Forelimb muscle (tissue), 1 donor: ENCODE data around the gene ZNF75A. TPM values are rescaled to one million over a fixed set of nuclear protein-coding genes. Genes with fewer than 3 reads are reported as not detected.
"Not testable (repeated sequence)": the region's sequence is repeated elsewhere in the genome, so short reads cannot be mapped to it uniquely, and the experiment has no call there.

ENCODE experiments used
- DNase-seq: peaks from one replicate; pipeline ENCODE4 v3.0.0-alpha.2; 2013; ENCODE audit warnings: low read depth
- polyA plus RNA-seq: library from polyadenylated mRNA; unstranded; fragments of 120-200 nt; gene quantifications from one replicate; pipeline ENCODE4 v1.2.1, GENCODE V29; 2013; ENCODE audit not compliant: insufficient read length

The ZNF75A gene
- 28.8 TPM for polyA plus RNA-seq

- DNase-seq, result peak; percentile 64
These were observed at the start of gene ZNF75A, which contains the start of gene TIGD7 for GRCh38 chr16:3305109-3306068. TSS of gene ZNF75A (plus strand) at chr16:3305497. CDS start at chr16:3308429, 2,932 bp downstream. TSS of gene TIGD7 (minus strand) at chr16:3305430. CDS start at chr16:3300614, 4,816 bp downstream.

DNA sequence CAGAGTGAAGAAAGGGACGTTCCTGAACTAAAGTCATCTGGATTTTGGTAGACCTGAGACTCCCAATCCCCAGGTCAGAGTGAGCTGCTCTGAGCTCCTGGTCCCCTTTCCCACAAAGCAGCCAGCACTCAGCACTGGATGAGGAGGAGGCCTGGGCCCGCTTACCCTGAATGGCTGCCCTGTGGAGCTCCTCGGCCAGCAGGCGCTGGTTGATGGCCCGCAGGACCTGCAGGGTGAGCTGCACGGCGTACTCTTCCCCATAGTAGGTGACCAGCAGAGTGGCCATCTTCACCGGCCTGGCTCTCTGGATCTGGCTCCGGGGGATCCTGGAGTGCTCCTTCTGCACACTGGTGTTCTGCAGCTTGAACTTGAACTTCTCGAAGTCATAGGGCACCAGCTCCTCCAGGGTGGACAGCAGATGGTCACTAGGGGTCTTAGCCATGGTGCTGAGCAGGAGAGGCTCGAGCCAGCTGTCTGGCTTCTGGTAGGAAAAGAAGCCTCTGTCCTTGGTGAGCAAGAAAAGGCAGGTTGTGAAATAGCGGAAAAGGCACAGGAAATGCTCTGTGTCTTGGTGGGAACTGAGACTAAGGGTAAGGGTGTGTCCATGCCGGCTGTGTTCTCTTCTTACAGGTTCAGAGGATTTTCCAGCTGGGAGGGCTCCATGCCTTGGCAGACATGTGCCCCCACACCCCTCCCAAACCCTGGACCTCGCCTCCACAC is 49.0 kb upstream of the ZNF75A start, which contains the start of gene MEFV:
Gene MEFV, minus strand, starts transcription at position 488 of the 720 bp plus-strand sequence. Its CDS starts 46 bp downstream, at position 442.
- DNase-seq, result no peak

DNA sequence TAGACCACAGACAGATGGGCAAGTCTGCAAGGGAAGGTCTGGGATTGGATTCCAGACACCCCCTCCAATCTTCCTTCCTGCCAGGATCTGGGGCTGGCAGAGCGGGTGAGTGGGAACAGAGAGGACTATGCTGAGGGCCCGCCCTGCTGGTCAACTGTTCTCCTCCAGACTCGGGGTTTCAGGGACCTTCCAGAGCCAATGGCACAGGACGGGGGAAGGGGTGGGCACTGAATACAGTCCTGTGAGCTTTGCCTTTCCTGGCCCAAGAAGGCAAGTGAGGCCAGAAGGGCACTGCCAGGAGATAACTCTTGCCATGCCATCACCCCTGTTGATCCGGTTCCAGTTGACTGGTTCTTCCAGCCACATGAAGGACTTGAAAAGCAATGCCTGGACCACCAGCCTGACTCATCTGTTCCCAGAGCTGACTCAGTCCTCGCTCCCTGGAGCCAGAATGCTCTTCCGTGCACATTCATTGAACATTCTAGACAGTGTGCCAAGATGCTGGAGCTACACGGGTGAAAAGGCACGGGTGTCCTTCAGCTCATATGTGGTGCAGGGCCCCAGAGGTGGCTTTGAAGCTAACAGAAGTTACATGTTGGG is 48.3 kb upstream of the ZNF75A start:
- DNase-seq, result no peak

DNA sequence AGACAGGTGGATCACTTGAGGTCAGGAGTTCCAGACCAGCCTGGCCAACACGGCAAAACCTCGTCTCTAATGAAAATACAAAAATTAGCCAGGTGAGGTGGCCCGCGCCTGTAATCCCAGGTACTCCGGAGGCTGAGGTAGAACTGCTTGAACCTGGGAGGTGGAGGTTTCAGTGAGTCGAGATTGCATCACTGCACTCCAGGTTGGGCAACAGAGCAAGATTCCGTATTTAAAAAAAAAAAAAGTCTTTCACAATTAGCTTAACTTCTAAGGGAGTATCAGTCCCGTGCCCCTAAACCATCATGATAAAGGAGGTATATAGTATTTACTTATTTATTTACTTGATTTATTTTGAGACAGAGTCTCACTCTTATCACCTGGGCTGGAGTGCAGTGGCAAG is 45.5 kb upstream of the ZNF75A start:
- no peak for DNase-seq

- DNase-seq, result no peak
These were observed 42.8 kb upstream of the ZNF75A start for GRCh38 chr16:3262517-3262916.

DNA sequence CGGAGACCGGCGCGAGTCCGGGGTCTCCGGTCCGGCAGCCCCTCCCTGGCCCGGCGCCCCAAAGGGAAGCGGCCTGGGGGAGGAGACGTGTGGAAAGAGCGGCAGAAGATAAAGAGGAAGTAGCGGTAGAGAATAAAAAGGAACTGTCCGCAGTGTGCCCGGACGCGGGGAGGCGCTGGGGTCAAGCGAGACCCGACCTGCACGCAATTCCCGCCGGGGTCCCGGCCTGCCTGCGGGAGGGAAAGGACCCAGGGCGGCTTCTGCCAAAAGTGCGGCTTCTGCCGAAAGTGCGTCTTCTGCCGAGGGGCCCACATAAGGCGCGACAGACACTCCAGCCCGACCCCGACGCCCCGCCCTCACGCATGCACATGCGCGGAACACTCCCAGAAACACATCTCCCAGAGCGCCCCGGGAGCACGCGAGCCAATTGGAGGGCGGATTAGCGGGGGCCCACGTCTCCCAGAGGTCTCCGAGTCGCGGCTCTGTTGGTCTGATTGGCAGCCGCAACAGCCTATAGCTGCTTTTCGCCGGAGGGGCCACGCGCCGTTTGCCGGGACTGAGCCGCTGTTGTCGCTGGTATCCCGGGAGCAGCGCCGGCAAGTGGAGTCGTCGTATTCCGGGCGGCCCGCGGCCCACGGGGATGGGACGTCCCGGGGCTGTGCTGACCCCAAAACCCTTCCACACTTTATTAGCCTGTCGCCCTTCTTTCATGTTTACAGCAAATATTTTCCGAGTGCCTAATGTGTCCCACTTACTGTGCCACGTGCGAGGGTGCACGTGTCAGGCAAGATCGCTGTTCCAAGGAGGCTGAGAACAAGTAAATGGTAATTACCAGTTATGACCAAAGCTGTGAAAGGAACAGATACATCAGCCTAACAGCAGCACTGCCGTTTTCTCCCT is 40.9 kb upstream of the ZNF75A start:
- peak; percentile 82 for DNase-seq

DNA sequence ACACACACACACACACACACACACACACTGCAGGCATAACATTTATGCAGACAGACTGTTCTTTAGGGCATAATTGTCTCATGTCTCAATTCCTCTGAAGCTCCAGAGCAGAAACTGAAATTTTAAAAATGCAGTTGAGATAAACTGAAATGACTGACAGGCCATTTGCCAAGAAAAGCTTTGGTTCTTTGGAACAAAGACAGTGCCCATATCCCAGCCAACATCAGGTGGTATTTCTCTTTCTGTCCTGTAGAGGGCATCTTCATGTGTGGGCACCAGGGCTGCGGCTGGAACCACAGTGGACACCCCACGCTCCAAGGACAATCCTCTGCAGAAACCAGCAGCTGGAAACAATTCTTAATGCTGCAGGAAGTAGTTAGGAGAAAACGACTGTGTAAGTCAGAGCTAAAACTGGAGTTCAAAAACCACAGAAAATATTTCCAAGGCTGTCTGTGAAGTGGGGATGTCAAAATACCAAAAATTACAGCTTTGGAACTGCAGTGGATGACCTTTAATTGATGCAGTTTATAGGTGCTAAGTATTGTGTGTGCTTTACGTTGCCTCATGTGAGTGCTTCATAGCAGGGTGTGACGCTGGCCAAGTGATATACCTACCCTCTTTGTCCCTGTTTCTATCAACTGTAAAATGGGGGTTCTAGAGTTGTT is 38.3 kb upstream of the ZNF75A start:
- no peak for DNase-seq

GRCh38 chr16:3268294-3268693 is 37.0 kb upstream of the ZNF75A start:
- no peak for DNase-seq

DNA sequence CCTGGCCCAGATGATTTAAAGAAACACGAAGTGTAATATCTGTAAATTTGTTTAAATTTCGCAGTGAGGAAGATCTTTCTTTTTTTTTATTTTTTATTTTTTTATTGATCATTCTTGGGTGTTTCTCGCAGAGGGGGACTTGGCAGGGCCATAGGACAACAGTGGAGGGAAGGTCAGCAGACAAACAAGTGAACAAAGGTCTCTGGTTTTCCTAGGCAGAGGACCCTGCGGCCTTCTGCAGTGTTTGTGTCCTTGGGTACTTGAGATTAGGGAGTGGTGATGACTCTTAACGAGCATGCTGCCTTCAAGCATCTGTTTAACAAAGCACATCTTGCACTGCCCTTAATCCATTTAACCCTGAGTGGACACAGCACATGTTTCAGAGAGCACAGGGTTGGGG is 34.6 kb upstream of the ZNF75A start:
- not testable (repeated sequence) for DNase-seq

DNA sequence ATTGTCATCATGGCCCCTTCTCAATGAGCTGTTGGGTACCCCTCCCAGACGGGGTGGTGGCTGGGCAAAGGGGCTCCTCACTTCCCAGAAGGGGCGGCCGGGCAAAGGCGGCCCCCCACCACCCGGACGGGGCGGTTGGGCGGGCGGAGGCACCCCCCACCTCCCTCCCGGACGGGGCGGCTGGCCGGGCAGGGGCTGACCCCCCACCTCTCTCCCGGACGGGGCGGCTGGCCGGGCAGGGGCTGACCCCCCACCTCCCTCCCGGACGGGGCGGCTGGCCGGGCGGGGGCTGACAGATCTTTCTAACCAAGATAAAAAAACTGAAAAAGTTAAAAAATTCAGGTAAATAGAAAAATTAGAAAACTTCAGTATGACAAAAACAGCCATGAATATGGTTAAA is 34.0 kb upstream of the ZNF75A start:
- DNase-seq, result not testable (repeated sequence)

- no peak for DNase-seq
These were observed 30.8 kb upstream of the ZNF75A start for GRCh38 chr16:3274490-3274889.

- DNase-seq, result no peak
These were observed 30.4 kb upstream of the ZNF75A start for GRCh38 chr16:3274947-3275346.

DNA sequence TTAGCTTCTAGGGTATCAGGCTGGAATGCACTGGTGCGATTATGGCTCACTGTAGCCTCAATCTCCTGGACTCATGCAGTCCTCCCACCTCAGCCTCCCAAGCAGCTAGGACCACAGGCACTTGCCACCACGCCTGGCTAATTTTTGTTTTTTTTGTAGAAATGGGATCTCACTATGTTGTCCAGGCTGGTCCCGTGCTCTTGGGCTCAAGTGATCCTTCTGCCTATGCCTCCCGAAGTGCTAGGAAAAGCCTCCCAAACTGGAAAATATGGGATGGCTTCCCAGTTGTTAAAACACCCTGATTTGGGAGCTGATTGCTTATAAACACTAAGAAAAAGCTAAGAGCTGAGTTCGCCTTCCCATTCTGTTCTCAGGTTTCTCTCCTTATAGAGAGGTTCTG is 28.6 kb upstream of the ZNF75A start:
- no peak for DNase-seq

DNA sequence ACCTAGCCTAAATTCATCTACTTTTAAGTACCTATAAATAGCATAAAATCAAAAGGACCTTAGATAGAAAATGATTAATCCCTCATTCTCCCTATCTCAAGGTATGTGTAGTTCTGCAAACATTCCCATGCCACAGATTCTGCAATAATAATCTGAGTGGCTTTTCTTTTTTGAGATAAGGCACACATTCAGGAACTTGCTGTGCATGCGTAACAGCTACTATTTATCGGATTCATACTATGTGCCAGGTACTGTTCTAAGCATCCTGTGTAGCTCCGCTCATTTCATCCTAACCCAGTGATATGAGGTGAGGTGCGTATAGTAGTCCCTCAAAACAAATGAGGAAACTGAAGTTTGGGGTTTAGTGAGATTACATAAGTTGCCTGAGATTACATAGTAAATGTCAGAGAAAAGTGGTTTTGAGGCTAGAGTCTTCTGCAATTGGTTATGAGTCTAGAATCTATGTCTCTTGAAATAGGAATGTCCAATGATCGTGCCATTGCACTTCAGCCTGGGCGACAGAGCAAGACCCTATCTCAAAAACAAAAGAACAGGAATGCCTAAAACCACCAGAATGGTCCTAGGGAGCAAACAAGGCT is 24.0 kb upstream of the ZNF75A start:
- DNase-seq, result no peak

- no peak for DNase-seq
These were observed 23.1 kb upstream of the ZNF75A start for GRCh38 chr16:3282103-3282729.

DNA sequence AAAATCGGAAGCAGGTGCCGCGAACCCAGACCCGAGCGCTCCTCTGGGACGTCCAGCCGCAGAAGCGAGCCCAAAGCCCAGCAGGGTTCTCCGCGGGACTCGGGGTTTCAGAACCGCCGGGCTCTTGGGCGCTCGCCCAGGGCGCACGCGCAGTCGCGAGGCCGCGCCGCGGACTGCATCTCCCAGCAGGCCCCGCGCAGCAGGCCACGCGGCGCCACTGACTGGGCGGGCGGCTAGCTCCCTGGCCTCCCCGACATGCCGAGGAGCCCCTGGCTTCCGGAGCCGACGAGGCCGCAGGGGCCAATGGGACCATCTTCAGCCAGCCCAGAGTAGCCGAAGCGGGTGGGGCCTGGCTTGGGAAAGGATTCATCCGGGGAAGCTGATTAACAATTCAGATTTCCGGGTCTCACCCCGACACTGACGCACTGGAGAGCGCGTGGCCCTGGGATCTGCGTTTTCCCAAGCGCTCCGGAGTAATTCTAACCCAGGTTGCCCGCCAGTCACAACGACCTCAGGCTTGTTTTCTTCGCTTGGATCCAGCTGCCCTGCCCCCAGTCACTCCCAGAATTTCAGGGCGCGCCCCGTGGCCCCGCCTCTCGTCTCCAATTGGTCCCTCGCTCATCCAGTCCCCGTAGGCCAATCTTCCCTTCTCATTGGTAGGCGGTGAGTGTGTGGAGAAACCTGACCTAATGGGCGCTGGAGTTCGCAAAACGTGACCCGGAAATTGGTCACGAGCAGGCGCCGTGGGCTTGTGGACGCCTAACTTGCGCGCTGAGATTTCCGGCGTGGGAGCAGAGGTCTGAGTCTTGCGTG is 22.4 kb upstream of the ZNF75A start, which contains the start of gene ZNF263:
Gene ZNF263, plus strand, starts transcription at position 762 of the 813 bp plus-strand sequence. CDS start 328 bp downstream, outside the sequence.
- DNase-seq, result peak; percentile 98

GRCh38 chr16:3283543-3284447 is 21.5 kb upstream of the ZNF75A start:
- DNase-seq, result no peak
